ENCODE measurements around the gene SDK1. TPM values are rescaled to one million over a fixed set of nuclear protein-coding genes. Genes with fewer than 3 reads are reported as not detected.
A peak's percentile ranks its signal among the peaks of the same experiment; 100 is the strongest.

The SDK1 gene
- total RNA-seq, 1 donor from 2014 or later: 0.26 TPM

DNA sequence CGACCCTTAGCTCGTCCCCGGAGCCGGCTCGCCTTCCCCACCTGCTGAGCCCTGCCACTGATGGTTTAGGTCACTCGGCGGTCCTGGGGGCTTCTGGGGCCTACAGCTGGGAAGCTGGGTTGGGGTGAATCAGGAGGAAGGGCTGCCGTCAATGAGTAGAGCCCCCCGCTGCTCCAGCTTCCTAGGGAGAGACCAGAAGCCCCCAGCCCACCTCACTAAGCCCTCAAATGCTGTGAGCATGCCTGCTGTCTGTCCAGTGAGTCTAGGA, 885.4 kb downstream of the SDK1 start:
- no peaks in the 10 kb centered on the region for H3K36me3 ChIP-seq (ENCODE audit: control insufficient read depth, insufficient read depth, low read length)
- FAIRE-seq (no peak), DNase-seq (ENCODE audit: low read depth) (no peak)
- no peaks in the 10 kb centered on the region for H3K27me3 ChIP-seq (ENCODE audit: control insufficient read depth, insufficient read depth, low read length)
- no peak overlapping the region for H3K4me3 ChIP-seq (ENCODE audit: low read depth, low read length)
- TF ChIP-seq, protein P1, sequence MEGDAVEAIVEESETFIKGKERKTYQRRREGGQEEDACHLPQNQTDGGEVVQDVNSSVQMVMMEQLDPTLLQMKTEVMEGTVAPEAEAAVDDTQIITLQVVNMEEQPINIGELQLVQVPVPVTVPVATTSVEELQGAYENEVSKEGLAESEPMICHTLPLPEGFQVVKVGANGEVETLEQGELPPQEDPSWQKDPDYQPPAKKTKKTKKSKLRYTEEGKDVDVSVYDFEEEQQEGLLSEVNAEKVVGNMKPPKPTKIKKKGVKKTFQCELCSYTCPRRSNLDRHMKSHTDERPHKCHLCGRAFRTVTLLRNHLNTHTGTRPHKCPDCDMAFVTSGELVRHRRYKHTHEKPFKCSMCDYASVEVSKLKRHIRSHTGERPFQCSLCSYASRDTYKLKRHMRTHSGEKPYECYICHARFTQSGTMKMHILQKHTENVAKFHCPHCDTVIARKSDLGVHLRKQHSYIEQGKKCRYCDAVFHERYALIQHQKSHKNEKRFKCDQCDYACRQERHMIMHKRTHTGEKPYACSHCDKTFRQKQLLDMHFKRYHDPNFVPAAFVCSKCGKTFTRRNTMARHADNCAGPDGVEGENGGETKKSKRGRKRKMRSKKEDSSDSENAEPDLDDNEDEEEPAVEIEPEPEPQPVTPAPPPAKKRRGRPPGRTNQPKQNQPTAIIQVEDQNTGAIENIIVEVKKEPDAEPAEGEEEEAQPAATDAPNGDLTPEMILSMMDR (IDR thresholded peaks at IDR 0.05; ENCODE audit: insufficient read depth, low read length, severe bottlenecking): no peak

DNA sequence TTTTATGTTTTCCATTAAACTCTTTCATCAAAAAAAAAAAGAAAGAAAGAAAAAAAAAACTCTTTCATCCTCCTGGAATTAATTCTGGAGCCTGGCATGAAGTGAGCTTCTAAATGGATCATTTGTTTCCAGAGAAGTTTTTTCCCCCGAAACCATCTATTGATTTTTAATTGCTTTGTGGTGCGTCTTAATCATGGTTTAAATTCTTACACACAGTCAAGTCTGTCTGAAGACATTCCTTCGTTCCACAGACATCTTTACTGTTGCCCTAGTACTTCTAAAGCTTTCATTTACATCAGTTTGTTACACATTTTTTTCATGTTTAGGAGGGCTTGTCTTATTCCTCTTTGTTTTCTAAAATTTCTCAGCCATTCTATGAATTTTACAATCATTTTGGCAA, 887.6 kb downstream of the SDK1 start:
- no peaks in the 10 kb centered on the region for H3K27me3 ChIP-seq (ENCODE audit: control insufficient read depth, insufficient read depth, low read length)
- FAIRE-seq: no peak
- DNase-seq (ENCODE audit: low read depth): no peak
- no peaks in the 10 kb centered on the region for H3K36me3 ChIP-seq (ENCODE audit: control insufficient read depth, insufficient read depth, low read length)
- no peak overlapping the region for H3K4me3 ChIP-seq (ENCODE audit: low read depth, low read length)
- TF ChIP-seq, protein P1 (IDR thresholded peaks at IDR 0.05; ENCODE audit: insufficient read depth, low read length, severe bottlenecking): no peak

DNA sequence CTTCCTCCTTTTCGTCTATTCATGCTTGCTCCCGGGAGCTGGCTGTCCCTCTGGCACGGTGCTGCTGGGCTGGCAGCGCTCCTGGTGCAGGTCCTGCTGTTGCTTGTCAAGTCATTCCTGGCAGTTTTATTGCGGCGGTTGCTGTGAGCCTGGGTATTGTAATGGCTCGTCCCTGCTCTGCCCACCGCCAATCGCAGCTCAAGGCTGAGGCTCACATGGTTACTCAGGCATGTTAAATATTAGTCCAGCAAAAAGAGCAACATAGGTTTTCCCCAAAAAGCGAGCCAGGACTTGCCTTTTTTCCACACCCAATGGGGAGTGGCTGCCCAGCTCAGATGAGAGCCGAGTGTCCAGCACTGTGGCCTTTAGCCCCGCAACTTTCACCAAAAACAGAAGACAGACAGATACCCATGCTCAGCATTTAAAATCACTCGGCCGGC, 888.1 kb downstream of the SDK1 start:
- Histone ChIP-seq H3K4me3 (ENCODE audit: low read depth, low read length) (no peak overlapping the region), H3K27me3 (ENCODE audit: control insufficient read depth, insufficient read depth, low read length) (no peaks in the 10 kb centered on the region), H3K36me3 (ENCODE audit: control insufficient read depth, insufficient read depth, low read length) (no peaks in the 10 kb centered on the region)
- DNase-seq (ENCODE audit: low read depth) (peak; percentile 81), FAIRE-seq (no peak)
- TF ChIP-seq, protein P1 (IDR thresholded peaks at IDR 0.05; ENCODE audit: insufficient read depth, low read length, severe bottlenecking): no peak

DNA sequence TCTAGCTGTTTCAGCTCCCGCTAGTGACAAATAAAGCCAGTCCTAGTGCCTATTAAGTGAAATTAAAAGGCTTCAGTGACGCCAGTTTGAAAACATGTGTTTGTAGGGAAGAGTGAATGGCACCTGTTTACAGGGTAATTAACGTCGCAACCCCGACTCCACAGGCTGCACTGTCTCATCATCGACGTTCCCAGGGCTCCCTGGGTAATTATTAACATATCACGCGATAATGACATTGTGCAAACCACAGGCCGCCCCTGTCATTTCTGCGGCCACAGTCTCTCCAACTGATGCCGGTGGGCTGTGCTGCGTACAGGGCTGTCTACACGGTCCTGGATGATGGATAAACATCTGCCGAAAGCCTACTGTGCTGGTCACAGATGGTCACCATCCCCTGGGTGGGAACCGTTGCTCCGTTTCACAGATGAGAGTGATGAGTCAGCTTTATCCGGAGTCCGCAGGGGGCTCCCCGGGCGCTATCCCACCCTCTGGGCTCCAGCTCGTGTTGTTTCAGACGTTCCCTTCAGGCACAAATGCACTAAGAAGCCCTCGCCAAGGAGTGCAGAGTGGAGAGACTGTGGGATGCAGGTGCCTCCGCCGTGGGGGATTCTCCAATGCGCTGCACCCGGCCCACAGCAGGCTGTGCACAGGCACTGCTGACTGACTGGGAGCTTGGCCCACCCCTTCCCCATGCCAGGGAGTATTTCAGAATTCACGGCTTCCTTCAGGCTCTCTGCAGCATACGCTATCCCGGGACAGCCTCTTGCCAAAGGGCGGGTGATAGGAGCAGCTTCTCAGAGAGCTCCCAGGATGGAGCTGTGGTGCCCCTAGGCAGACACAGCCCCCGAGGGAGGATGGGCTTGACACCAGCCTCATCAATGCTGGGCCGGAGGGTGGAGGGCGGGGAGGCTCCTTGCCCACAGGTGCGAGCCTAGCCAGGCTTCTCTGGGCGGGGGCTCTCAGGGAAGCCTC, 889.2 kb downstream of the SDK1 start:
- no peaks in the 10 kb centered on the region for H3K27me3 ChIP-seq (ENCODE audit: control insufficient read depth, insufficient read depth, low read length)
- no peaks in the 10 kb centered on the region for H3K36me3 ChIP-seq (ENCODE audit: control insufficient read depth, insufficient read depth, low read length)
- TF ChIP-seq, protein P1 (IDR thresholded peaks at IDR 0.05; ENCODE audit: insufficient read depth, low read length, severe bottlenecking): no peak
- no peak overlapping the region for H3K4me3 ChIP-seq (ENCODE audit: low read depth, low read length)
- FAIRE-seq (no peak), DNase-seq (ENCODE audit: low read depth) (no peak)

DNA sequence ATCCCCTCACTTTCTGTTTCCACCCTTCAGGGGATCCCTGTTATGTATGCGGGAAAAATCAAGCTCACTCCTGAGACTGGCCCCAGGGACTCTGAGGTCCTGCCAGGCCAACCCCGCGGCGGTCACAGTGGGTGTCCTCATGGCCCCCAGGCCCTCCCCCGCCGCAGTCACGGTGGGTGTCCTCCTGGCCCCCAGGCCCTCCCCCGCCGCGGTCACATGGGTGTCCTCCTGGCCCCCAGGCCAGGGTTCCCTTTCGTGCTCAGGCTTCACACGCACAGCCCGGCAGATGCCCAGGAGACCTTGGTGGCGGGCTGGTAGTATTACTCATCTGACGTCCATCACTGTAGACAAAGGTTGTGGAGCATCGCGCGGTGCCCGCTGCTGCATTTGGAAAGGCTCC, 890.0 kb downstream of the SDK1 start:
- no peaks in the 10 kb centered on the region for H3K27me3 ChIP-seq (ENCODE audit: control insufficient read depth, insufficient read depth, low read length)
- DNase-seq (ENCODE audit: low read depth): no peak

More for the DNA sequence above, 890.0 kb downstream of the SDK1 start:
- Histone ChIP-seq H3K4me3 (ENCODE audit: low read depth, low read length) (no peak overlapping the region), H3K36me3 (ENCODE audit: control insufficient read depth, insufficient read depth, low read length) (no peaks in the 10 kb centered on the region)
- TF ChIP-seq, protein P1 (IDR thresholded peaks at IDR 0.05; ENCODE audit: insufficient read depth, low read length, severe bottlenecking): no peak
- FAIRE-seq: no peak
